ENCODE measurements around the gene KIF26A. TPM values are rescaled to one million over a fixed set of nuclear protein-coding genes. Genes with fewer than 3 reads are reported as not detected.

Gene KIF26A
- total RNA-seq, 1 experiment from 2014 or later, result 1.4 TPM

DNA sequence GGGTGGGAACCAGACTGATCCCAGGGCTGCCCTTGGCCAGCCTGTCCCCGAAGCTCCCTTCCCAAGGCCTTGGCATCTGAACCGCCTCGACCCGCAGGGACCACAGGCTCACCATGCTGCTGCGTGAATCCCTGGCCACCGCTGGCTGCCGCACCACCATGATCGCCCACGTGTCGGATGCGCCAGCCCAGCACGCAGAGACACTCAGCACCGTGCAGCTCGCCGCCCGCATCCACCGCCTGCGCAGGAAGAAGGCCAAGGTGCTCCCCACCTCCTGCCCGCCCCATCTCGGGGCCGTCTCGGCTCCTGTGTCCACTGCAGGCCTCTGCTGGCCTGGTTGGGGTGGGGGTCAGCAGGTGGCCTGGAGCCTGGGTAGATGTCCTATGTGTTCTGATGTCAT is 35.7 kb downstream of the KIF26A start:
- in situ Hi-C loops (cut with HindIII; ENCODE audit: low pct_unique_long_range_greater_than_20kb, low sequenced_read_pairs), result no loop called here
- no peak for DNase-seq (ENCODE audit: low read depth, low spot score)

DNA sequence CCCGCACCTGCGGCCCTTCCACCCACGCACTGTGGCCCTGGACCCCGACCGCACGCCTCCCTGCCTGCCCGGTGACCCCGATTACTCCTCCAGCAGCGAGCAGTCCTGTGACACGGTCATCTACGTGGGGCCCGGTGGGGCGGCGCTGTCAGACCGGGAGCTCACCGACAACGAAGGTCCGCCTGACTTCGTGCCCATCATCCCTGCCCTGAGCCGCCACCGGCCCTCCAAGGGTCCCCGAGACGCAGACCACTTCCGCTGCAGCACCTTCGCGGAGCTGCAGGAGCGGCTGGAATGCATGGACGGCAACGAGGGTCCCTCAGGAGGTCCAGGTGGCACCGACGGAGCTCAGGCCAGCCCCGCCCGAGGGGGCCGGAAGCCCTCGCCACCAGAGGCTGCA is 36.7 kb downstream of the KIF26A start:
- DNase-seq (ENCODE audit: low read depth, low spot score), result no peak
- in situ Hi-C loops (cut with HindIII; ENCODE audit: low pct_unique_long_range_greater_than_20kb, low sequenced_read_pairs), result no loop called here

GRCh38 chr14:104175811-104176210 is 37.4 kb downstream of the KIF26A start:
- in situ Hi-C loops (cut with HindIII; ENCODE audit: low pct_unique_long_range_greater_than_20kb, low sequenced_read_pairs), result no loop called here
- no peak for DNase-seq (ENCODE audit: low read depth, low spot score)

DNA sequence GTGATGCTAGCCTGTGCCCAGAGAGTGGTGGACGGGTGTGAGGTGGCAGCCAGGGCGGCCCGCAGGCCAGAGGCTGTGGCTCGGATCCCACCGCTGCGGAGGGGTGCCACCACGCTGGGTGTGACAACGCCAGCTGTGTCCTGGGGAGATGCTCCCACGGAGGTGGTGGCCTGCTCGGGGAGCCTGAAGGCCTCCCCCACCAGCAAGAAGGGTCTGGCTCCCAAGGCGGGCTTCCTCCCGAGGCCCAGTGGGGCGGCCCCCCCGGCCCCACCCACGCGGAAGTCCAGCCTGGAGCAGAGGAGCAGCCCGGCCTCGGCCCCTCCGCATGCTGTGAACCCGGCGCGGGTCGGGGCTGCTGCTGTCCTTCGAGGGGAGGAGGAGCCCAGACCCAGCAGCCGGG is 38.2 kb downstream of the KIF26A start:
- no peak for DNase-seq (ENCODE audit: low read depth, low spot score)
- in situ Hi-C loops (cut with HindIII; ENCODE audit: low pct_unique_long_range_greater_than_20kb, low sequenced_read_pairs), result no loop called here

- no peak for DNase-seq (ENCODE audit: low read depth, low spot score)
- in situ Hi-C loops (cut with HindIII; ENCODE audit: low pct_unique_long_range_greater_than_20kb, low sequenced_read_pairs), result no loop called here
Measured at GRCh38 chr14:104177411-104177810, 39.0 kb downstream of the KIF26A start.

GRCh38 chr14:104178279-104178678 is 39.9 kb downstream of the KIF26A start:
- in situ Hi-C loops (cut with HindIII; ENCODE audit: low pct_unique_long_range_greater_than_20kb, low sequenced_read_pairs), result no loop called here
- DNase-seq (ENCODE audit: low read depth, low spot score), result no peak

GRCh38 chr14:104179126-104179525 is 40.7 kb downstream of the KIF26A start:
- in situ Hi-C loops (cut with HindIII; ENCODE audit: low pct_unique_long_range_greater_than_20kb, low sequenced_read_pairs), result no loop called here
- DNase-seq (ENCODE audit: low read depth, low spot score), result no peak

GRCh38 chr14:104179564-104180129 is 41.3 kb downstream of the KIF26A start:
- in situ Hi-C loops (cut with HindIII; ENCODE audit: low pct_unique_long_range_greater_than_20kb, low sequenced_read_pairs), result no loop called here
- no peak for DNase-seq (ENCODE audit: low read depth, low spot score)

DNA sequence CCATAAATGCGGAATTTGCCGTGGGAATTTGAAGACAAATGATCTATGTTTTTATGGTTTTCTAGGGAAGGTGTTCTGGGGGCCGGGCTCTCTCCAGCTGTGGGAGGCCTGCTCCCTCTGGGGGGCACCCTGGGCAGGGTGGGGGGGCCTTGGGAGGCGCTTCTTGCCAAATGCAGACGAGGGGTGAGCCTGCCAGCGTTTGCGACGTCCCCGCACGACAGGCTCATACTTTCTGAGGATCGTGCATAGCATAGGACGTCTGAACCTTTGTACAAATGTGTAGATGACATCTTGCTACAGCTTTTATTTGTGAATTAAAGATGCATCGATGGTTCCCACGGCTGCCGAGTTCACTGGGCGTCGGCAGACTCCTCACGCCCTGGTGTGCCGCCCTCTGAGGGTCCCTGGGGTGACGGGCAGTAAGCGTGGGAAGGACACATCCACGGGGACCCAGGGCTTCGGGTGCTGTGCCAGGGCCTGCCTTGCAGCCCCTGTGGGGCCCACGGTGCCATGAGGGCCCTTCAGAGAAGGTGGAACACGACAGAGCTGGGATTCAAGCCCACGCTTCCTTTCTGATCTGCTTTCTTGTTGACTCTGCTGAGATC is 42.3 kb downstream of the KIF26A start:
- in situ Hi-C loops (cut with HindIII; ENCODE audit: low pct_unique_long_range_greater_than_20kb, low sequenced_read_pairs), result no loop called here
- no peak for DNase-seq (ENCODE audit: low read depth, low spot score)

DNA sequence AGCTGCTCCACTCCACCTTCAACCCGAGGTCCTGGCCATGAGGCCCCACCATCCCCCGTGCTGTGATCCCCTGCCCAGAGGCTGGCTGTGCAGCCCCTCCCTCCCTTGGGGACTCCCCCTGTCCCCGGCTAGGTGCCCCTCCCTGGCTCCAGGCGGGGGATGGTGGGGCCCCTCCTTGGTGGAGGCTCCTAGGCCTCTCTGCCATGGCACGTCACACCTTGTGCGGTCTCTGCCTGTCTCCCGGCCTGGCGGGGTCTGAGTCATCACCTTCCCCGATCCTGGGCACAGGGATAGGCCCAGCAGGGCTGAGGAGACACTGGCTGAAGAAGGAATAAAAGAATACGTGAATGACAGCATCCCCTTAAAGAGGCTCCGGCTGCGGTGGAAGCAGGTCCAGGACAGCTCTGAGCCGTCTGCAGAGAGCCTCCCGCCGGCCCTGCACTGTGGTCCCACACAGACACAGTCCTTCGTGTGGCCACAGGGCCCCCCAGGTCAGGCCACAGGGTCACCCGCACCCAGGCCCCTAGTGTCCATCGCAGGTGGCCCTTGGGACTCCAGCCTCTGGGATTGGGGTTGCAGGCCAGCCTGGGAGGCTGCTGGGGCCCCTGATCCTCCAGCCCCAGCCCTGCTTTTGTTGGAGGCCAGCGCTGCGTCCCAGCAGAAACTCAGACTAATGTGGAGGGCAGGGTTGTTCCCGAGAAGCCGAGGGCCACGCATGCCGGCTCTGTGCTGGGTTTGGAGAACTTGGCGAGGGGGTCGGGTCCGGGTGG is 43.6 kb downstream of the KIF26A start:
- DNase-seq (ENCODE audit: low read depth, low spot score), result no peak
- in situ Hi-C loops (cut with HindIII; ENCODE audit: low pct_unique_long_range_greater_than_20kb, low sequenced_read_pairs), result no loop called here

DNA sequence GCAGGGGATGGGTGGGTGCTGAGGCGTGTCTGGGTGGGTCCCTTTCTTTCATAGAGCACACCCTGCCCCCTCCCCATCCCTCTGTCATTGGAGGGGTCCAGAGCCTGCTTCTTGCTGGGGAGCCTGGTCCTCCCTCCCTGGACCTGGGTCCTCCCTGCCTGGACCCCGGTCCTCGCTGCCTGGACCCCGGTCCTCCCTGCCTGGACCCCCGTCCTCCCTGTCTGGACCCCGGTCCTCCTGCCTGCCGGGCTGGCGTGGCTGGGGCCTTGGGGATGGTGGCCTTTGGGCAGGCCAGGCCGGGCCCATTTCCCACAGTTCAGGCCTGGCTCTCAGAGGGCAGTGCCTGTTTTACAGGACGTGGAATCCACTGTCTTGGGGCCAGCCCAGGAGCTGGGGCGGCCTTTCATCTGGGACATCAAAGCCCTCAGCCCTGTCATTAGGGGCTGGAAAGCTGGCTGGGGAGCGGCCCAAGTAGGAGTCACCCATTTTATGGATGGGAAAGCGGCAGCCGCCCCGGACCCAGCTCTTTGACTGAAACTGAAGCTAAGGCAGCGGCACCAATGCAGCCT is 44.6 kb downstream of the KIF26A start:
- in situ Hi-C loops (cut with HindIII; ENCODE audit: low pct_unique_long_range_greater_than_20kb, low sequenced_read_pairs), result no loop called here
- no peak for DNase-seq (ENCODE audit: low read depth, low spot score)

DNA sequence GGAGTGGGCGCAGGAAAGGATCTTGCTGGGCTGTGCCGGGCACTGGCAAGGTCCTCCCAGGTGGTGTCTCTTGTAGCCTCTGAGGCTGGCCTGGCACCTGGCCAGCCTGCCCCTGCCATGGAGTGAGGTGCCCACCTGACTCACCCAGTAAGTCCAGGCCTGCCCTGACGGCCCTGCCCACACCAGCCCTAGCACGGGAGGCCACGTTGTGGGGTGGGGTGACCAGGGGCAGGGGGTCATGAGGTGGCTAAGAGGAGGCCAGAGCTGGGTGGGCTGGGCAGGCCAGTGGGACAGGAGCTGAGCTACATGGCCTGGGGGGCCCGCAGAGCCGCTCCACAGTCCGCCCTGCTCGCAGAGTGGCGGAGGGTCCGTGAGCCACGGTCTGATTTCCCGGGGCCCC is 45.4 kb downstream of the KIF26A start:
- in situ Hi-C loops (cut with HindIII; ENCODE audit: low pct_unique_long_range_greater_than_20kb, low sequenced_read_pairs), result no loop called here
- DNase-seq (ENCODE audit: low read depth, low spot score), result no peak

DNA sequence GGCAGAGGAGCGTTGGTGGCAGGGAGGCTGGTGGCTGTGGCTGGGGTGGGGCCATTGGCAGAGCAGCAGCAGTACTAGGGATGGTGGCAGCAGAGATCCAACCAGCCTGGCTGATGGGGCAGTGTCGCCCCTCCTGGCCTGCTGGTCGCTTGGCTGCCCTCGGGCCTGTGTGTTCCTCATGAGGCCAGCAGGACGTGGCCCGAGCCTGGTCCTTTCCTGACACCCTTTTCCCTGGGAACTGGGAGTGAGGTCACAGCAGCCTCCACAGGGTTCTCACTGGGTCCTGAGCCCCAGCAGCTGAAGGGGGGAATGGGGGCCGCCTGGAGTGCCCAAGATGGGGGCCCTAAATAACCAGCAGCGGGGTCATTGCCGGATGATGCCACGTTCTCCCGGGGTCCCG is 46.1 kb downstream of the KIF26A start:
- in situ Hi-C loops (cut with HindIII; ENCODE audit: low pct_unique_long_range_greater_than_20kb, low sequenced_read_pairs), result no loop called here
- DNase-seq (ENCODE audit: low read depth, low spot score), result no peak

GRCh38 chr14:104184911-104185499 is 46.6 kb downstream of the KIF26A start:
- in situ Hi-C loops (cut with HindIII; ENCODE audit: low pct_unique_long_range_greater_than_20kb, low sequenced_read_pairs), result no loop called here
- DNase-seq (ENCODE audit: low read depth, low spot score), result no peak

DNA sequence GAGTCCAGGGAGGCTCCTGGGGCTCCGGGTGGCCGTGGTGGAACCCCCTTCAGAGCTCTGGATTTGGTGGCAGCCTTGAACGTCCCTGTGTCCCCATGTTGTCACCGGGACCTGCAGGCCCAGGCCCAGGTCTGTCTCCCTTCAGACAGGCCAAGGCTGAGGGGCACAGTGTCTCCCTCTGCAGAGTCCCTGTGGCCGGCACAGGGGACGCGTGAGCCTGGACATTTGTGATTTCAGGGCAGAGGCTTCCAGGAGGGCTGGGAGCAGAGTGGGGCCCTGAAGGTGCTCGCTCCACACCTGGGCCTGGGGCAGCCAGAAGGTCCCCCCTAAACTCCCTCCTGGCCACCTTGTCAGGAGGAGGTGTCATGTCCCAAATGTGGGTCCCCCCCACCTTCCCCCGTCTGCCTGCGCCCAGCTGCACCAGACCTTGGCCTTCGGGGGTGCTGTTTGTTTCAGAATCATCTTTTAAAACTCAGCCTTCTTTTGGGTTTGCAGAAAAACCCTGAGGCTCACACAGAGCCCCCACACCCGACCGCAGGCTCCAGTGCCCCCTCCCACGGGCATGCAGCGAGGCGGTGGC is 47.6 kb downstream of the KIF26A start:
- in situ Hi-C loops (cut with HindIII; ENCODE audit: low pct_unique_long_range_greater_than_20kb, low sequenced_read_pairs), result no loop called here
- no peak for DNase-seq (ENCODE audit: low read depth, low spot score)

GRCh38 chr14:104186575-104186974 is 48.2 kb downstream of the KIF26A start:
- no peak for DNase-seq (ENCODE audit: low read depth, low spot score)
- in situ Hi-C loops (cut with HindIII; ENCODE audit: low pct_unique_long_range_greater_than_20kb, low sequenced_read_pairs), result no loop called here

- no peak for DNase-seq (ENCODE audit: low read depth, low spot score)
- in situ Hi-C loops (cut with HindIII; ENCODE audit: low pct_unique_long_range_greater_than_20kb, low sequenced_read_pairs), result no loop called here
Measured at GRCh38 chr14:104187121-104187889, 48.9 kb downstream of the KIF26A start.
